ENCODE measurements around the gene PER2.

Gene PER2

DNA sequence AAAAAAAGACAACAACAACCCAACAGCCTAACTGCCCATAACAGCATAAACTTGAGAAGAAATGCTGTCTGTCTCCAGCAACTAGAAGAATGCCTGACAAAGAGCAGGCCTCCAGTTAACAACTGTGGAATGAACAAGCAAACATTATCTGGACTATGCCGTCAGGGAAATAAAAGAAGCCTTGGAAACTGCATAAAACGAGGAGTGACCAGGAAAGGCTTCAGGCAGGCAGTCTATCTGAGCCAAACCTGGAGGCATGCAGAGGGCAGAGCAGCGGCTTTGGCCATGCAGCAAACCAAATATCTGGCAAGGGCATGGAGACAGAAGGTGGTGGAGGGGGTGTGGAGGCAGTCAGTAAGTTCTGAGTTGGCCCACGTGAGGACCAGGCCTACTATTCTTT lies 59.7 kb downstream of the PER2 start:
- DNase-seq: no peak

DNA sequence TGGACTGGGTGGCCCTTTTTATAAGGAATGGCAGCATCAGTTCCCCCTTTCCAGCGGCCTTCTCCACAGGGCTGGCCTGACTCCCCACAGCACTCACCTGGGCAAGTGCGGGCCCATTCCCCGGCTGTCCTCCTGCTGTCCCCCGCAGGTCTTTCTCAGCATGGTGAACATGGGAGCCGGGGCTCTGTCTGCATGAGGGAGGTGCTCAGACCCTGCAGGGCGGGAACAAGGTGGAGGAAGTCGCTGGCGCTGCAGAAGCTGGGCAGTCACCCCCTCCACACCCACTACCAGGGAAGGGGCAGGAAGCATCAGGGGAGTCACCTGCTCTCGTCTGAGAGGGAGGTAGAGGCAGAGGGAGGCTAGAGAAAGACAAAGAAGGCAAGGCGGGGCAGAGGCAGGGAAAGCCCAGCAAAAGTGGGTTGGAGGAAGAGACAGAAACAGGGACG lies 60.8 kb downstream of the PER2 start:
- no peak for DNase-seq

DNA sequence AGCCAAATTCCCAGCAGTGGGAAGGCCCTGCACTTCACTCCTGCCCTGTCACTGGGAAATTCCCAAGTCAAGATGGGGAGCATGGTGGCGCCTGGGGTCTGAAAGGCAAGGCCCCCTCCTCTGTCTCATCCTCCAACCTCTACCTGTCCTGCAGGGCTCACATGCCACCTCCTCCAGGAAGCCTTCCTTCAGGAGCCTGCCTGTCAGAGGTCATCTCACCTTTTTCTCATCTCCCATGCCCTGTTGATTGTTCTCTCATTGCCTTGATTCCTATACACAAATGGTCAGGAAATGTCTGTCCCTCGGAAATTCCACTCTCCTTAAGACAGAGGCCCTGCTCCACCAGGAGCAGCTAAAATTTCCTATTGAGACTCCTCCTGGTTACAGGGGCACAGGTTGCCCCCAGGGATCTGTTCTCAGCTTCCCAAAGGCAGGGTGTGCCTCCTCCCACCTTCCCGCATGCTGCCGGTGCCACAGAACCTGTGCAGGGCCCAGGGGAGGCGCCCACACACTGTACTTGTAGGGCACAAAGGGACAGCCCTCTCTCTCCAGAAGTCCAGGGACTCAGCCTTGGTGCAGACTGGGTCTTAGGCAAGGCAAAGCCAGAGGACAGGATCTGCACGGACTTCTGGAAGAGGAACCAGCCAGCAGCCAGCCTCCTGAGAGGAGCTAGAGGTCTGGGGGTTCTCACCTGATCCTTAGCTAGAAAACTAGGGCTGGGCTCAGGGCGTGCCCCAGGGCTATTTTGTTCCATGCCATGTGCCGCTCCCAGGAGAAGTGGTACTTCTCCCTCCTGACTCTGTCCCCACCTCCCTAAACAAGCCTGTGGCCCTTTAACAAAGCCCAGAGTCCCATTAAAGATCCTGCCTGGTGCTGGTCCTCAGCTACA lies 61.5 kb downstream of the PER2 start:
- no peak for DNase-seq

DNA sequence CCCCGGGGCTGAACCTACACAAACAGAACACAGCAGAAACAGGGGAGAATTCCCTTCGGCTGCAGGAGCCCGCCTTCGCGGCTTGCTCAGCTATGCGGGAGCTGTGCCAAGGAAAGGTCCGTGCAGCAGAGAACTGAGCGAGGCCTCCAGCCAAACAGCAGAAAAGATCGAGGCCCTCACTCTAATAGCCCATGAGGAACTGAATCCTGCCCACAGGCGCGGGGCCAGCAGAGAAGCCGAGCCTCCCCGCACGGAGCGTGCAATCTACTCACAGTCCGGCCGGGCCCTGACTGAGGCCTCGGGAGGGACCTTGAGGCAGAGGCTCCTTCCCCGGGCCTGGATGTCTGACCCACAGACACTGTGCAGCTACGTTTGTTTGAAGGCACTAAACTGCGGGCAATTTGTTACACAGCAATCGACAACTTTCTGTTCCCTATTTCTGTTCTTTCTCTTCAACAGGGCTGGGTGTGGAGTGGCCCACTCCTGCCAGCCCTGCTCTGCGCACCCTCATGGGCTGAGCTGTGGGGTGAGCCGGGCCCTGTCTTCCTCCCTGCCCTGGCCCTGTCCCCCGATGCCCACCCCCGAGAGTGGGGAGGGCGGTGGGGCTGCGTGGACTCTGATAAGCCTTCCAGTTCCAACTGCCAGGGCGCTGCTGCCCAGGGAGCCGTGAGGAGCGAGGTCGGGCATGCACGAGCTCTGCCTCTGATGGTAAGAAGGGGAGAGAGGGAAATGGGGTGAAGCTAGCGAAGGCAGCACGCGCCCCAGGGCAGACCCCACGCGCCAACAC lies 62.3 kb downstream of the PER2 start:
- no peak for DNase-seq

DNA sequence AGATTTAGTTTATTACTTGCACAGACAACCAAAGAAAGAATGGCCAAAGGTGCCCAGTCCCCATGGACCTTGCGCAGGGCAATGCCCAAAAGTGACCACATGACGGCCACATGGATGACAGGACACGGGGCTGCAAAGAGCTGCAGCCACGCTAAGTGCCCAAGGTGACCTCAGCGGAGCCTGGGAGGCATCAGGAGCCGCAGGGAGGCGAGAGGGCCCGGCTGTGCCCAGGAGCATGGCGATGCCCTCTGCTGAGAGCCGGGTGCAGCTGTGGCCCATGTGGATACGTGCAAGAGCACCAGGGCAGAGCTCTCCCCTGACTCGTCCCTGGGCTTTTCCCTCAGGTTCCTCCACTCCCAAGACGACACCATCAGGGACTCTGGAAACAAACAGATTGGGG lies 63.3 kb downstream of the PER2 start:
- no peak for DNase-seq

DNA sequence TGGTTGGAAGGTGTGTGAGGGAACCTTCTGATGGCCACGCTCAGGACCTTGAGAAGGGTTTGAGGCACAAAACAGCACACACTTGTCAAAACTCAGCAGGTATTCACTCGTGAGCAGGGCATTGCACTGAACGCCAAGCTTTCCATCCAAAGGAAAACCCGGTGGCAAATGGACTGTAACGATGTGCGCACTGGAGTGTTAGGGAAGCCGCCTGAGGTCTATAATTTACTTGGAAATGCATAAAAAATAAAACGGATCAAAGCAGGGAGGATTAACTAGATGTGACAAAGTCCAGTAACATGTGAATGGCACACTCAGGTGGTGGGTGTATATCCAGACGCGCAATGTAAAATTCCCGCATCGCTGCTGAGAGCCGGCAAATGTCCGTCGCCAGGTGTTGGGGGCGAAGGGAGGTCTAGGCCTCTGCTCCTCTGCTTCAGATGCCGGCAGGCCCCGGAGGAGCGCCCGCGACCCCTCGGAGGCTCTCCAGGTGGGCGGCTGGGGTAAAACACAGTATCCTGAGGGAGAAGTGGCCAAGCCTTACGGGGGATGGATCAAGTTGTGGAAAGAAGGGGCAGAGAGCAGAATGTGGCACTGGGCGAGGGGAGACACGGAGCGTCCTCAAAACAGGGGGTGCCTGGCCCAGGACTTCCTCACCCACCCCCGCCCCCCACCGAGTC lies 63.9 kb downstream of the PER2 start:
- DNase-seq: no peak

DNA sequence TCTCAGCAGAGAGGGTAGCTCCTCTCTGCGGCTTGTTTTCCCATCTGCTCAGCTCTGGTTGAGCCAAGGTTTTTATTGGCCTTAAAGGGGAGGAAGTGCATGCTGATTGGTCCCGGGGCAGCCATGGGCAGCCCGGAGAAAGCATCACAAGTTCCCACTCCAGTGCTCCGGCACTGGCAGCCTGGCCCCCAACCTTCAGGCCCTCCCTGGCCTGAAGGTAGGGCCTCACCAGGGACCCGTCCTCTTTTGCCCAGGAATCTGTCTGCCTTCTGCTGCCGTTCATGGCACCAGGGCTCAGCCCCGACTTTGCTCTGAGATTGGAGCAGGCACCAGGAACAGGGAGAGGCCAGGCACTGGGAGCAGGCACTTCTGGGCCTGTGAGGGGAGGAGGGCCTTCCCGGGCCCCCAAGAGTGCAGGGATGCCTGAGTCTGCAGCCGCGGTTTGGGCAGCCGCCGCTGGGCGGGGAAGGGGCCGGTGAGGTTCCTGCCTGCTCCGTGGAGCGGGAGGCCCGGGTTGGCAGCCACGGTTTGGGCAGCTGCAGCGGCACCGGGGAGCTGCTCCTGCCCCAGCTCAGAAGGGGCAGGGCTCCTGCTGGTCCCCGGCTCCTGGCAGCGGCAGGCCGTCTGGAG lies 67.4 kb downstream of the PER2 start:
- DNase-seq: no peak

DNA sequence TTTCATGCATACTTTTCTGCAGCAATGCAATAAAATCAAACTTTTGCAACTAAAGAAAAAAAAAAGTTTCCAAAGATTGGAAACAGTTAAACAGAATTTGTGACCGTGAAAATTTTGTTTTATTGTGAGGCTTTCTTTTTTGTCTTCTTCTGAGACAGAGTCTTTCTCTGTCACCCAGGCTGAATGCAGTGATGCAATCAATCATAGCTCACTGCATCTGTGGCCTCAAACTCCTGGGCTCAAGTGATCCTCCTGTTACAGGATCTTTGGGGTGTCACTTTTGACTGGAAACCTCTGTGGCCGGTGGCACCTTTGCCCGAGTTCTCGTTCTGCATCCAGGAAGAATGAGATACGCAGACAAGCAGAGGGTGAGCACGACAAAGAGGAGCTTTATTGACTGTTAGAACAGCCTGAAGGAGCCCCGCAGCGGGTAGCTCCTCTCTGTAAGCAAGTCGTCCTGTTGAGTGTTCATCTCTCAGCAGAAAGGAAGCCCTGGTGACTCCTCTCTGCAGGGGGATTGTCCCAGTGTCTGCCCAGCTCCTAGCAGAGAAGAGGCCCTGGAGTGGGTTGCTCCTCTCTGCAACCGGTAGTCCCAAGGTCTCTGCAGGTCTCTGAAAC lies 68.0 kb downstream of the PER2 start:
- no peak for DNase-seq

DNA sequence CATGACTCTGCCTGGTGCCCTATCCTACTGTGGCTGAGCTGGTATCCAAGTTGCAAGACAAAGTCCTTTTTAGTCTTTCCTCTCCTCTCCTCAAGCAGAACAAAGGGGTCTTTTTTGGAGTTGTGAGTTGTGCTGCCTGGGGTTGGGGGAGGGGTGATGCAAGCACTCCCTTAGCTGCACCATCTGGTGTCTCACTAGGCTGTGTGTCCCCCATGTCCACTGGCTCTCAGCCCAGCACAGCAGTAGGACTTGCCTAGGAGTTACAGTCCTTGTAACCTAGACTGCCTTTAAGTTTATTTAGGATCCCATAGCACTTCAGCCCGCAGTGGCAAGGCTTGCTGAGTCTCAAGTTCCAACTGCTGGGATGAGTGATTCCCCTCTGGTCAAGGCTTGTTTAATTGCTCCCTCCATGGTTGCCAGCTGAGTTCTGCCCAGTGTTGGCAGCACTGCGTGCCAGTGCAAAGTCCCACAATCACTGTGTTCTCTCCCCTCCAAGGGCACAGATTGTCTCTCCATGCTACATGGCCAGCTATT lies 71.7 kb downstream of the PER2 start:
- no peak for DNase-seq

DNA sequence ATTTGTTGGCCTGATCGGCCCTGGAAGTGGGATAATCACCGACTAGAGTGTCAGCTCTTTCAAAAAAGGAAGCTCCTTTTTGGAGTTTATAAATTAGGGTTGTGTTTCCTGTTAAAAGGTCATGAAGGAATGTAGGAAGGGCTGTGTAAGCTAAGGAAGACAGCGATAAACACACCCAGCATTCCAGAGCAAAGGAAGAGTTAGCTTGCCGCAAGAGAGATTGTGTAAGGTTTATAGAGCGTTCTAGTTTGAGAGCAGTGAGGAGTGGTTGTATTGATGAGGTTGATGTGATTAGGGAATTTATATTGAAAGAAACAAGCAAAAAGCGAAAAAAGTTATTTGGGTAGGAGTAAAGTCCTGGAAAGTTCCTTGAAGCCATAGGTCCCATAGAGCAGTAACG lies 81.4 kb downstream of the PER2 start:
- no peak for DNase-seq

DNA sequence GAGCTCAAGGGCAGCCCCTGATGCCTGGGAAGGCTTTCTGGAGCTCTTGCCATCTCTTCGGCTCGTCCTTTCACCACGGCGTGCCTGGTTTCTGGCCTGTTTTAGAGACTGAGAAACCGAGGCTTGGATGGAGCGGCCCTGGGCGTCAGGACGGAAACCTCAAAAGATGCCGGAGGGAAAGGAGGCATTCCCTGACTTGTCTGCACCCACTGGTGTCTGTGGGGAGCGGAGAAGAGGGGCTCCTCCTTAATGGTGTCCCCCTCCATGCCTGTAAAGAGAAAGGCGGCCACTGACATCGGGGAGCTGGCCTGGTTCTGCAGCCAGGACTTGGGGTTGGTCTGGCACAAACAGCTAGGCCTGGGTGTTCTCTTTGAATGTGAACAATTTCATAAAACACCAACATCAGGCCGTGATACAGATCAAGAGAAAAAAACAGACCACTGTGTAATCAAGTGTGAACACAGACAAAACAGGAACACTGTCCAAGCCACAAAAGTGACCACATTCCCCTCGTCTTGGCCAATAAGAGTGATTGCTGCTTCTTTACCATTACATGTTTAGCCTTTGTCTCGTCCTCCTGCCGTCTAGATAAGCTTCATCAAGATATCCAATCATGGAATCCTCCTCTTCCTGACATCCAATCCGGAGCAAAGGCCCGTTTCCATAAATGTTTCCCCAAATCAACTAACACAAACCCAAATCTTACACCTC lies 84.3 kb downstream of the PER2 start:
- DNase-seq: no peak

DNA sequence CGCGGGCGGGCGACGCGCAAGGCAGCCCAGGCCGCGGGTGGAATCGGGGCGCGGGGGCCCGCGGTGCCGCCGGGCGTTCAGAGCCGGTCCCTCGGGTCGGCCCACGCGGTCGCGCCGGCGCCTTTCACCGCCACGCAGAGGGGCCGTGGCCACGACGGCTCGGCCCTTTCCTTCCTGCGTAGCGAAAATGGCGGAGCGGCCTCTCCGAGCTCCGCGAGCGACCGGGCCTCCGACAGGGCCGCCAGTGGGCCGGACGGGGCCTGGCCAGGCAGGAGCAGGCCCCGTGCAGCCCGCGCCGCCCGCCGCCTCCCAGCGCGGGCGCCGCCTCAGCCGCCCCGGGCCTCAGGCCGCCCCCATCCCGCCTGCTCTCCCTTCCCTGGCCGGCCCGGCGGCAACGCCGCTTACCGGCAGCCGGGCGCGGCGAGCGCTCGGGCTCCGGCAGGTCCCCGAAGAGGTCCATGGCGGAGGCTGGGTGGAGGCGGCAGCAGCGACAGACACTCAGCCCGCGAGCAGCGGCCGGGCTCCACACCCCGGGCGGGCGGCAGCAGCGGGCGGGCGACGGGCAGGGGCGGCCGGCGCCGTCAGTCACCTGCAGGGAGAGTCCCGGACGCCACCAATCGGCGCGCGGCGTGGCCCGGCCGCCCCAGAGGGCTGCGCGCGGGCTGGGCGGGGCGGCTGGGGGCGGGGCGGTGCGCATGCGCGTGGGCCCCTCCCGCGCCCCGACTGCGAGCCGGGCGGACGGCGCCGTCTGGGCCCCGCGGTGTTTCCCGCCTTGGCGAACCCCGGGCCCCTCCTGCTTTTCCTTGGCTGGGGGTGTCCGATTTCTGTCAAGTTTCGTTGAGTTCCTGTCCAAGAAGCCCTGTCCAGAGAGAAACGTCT lies 85.1 kb downstream of the PER2 start, which contains the start of gene ILKAP:
TSS of gene ILKAP (minus strand) at position 602 of the 879 bp plus-strand sequence. CDS start at position 460, 142 bp downstream.
- peak; percentile 90 for DNase-seq

DNA sequence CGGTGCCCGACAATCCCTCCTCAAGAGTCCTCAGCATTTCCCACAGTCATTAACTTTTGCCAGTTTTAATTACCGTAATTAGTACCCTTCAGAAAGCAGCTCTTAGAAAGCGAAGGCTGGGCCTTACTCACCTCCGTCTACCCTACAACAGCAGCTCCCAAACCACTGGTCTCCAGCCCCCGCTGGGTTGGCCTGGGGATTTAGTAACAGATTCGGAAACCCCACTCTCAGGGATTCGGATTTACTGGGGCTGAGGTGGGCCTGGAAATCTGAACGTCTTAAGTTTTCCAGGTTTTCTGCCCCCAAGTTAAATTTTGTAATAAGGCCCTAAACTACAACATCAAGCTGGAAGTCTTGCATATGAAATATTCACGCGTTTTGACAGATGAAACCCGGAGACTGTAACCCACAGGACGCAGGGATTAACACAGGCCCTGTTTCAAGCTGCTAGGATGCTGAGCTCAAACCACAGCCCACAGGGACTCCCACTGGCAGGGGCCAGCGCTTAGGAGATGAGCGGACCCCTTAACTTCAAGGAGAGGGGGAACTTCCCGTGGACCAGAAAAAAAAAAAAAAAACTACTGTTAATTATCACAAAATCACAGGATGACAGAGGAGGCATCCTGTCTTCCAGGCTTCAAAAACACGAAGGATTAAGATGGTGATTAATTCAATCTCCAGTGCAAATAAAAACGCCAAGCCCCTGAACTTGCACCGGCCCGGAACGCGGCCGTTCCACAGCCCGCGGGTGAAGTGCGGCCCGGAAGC lies 85.9 kb downstream of the PER2 start:
- no peak for DNase-seq
